ENCODE results near the gene MYO1D.
"Not testable (repeated sequence)": the region's sequence is repeated elsewhere in the genome, so short reads cannot be mapped to it uniquely, and the experiment has no call there.

Gene MYO1D

DNA sequence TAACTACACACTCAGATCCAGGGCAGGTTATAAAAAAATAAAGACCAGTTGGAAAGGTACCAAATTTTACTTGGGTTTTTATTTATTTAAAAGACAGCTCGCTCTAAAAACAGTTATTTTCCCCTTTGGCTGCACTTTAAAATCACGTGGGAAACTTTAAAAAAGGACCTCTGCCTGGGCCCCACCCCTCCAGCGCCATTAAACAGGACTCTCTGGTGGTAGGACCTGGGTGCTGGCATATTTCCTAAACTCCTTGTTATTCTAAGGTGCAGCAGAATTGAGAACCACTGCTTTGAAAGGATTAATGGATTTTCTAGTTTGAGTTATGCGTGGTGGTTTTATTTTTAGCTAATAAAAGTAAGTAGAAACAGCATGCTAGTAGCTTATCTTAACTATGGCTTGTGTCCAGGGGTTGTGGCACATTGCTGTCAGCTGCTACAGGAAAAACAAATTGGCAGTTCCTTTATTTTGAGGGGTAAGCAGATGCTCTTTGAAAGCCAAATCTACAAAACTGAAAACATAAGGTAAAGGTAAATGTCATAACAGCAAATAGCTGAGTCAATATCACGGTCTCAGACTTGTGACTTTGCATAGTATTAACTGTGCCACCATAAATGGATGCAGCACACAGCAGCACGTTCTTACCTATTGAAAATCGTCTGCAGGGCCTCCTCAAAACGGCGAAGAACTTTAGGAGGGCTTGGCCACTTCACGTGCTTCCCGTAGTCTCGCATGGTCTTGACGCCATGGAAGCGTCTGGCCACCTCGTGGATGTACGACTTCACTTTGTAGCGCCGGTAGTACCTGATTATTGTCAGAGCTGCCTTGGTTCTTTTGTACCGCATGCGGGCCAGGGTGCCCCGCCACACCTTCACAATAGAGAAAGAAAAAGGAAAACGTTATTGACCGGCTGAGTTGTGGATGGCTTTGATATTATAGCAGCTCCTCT, 218.2 kb downstream of the MYO1D start:
- no peak for DNase-seq

DNA sequence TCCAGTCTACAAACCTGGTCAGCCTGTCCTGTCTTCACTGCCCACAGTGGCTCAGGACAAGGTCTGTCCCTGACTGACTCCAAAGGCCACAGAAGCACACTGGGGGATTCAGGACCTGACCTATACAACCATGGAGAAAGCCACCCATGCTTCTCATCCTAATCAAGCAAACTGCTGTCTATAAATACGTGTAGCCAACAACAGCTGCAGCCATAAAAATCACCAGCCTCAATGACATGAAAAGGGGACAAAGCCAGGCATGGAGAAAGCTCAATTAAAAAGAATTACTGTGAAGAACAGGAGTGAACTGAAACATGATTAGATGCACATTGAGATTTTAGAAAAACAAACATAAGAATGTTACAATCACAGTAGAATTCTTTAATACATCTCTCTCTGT, 220.0 kb downstream of the MYO1D start:
- no peak for DNase-seq

DNA sequence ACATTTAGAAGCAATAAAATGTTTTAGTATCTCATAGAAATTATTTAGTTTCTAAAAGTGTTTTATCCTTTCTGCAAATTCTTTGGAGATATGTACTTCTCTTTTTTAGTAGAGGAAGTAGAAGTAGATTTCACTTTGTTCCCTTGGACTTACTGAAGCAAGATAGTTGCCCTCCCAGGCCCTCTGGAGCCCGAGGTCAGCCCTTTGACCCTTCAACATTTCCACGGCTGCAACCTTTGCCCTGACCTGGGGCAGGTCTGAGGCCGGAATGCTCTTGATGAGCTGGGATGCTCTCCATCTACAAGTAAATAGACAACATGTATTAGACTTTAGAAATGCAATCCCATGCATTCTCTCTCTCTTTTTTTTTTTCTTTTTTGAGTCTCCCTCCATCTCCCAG, 222.6 kb downstream of the MYO1D start:
- no peak for DNase-seq

- DNase-seq, result no peak
These were observed 225.8 kb downstream of the MYO1D start for GRCh38 chr17:32651084-32651483.

GRCh38 chr17:32648450-32648849, 228.5 kb downstream of the MYO1D start:
- no peak for DNase-seq

- no peak for DNase-seq
These were observed 230.0 kb downstream of the MYO1D start for GRCh38 chr17:32646941-32647340.

DNA sequence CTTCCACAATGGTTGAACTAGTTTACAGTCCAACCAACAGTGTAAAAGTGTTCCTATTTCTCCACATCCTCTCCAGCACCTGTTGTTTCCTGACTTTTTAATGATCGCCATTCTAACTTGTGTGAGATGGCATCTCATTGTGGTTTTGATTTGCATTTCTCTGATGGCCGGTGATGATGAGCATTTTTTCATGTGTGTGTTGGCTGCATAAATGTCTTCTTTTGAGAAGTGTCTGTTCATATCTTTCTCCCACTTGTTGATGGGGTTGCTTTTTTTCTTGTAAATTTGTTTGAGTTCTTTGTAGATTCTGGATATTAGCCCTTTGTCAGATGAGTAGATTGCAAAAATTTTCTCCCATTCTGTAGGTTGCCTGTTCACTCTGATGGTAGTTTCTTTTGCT, 235.4 kb downstream of the MYO1D start:
- DNase-seq, result not testable (repeated sequence)

GRCh38 chr17:32636598-32637218, 240.2 kb downstream of the MYO1D start:
- no peak for DNase-seq

GRCh38 chr17:32634167-32634566, 242.8 kb downstream of the MYO1D start:
- DNase-seq, result no peak

GRCh38 chr17:32631341-32632096, 245.4 kb downstream of the MYO1D start:
- no peak for DNase-seq

- DNase-seq, result no peak
These were observed 247.2 kb downstream of the MYO1D start for GRCh38 chr17:32629563-32630190.

GRCh38 chr17:32628271-32629044, 248.5 kb downstream of the MYO1D start:
- no peak for DNase-seq

DNA sequence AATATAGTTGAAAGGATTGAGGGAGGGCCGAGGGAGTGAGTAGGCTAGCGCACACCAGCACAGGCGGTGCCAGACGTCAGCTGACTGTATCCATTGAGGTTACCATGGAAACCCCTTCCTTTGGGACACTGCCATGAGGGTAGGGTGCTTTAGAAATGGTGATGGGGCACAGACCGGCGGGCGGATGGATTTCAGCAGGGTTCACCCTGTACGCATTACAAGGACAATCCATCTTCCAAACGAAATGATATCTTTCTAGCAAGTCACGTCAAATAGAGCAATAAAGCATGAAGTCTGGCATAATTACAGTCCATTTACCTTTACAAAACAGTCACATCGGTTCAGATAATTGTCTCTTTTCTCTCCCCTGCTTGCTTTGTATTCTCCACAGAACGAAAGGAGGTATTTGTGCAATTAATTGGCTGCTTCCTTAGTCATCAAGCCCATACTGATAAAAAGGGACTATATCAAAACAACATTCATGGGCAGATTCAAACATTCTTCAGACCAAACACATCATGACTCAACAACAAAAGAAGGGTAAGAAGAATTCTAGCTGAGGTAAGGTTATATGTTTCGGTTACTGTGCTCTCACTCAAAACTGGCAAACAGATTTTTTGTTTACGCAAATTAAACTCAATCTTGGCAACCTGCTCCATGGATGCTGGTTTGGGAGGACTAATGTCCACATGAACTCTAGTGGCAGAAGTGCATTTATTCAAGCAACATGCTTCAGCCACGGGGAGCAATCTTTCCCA, 249.5 kb downstream of the MYO1D start:
- DNase-seq, result no peak

- no peak for DNase-seq
These were observed 250.5 kb downstream of the MYO1D start for GRCh38 chr17:32626379-32626791.

- no peak for DNase-seq
These were observed 251.0 kb downstream of the MYO1D start for GRCh38 chr17:32625971-32626370.

- DNase-seq, result no peak
These were observed 253.7 kb downstream of the MYO1D start for GRCh38 chr17:32623196-32623595.

- DNase-seq, result no peak
These were observed 254.4 kb downstream of the MYO1D start for GRCh38 chr17:32622540-32622939.

DNA sequence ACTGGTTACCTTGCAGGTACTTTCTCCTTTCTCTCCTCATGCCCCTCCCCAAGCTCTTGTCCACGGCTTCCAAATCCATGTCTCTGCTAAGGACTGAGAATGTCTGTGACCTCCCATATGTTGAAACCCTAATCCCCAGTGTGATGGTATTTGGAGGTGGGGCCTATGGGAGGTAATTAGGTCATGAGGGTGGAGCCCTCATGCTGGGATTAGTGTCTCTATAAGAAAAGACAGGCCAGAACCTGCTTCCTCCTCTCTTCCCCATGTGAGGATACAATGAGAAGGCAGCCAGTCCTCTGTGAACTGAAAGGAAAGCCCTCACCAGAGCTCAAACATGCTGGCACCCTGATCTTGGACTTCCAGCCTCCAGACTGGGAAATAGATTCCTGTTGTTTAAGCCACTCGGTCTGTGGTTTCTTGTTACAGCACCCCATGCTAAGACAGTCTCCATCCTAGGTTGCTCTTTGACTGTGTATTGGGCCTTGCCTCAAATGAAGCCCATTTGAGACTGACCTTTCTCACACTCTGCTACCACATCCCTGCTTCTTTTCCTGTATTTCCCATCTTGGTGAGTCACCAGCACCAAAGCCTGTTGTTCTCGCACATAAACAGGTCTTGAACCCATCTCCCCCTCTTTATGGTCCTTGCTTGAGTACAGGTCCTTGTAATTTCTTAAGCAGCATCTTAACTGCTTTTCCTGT, 255.2 kb downstream of the MYO1D start:
- no peak for DNase-seq

- DNase-seq, result no peak
These were observed 261.6 kb downstream of the MYO1D start for GRCh38 chr17:32615326-32615725.

DNA sequence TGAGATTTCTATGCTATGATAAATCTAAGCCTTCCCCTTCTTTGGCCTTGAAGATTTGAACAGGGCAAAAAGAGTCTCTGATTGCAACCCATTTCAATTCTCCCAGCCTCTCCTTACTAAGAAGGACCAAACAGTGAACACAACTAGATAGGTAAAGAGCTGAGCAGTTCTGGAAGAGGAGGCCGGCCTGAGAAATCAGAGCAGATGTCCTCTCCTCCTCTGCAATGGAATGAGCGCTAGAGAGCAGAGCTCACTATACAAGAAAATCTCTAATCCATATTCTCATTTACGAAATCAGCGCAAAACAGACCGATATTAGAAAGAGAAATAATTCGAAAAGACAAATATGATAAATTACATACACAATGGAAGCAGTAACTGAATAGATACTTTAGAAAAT, 266.0 kb downstream of the MYO1D start:
- no peak for DNase-seq
